ENCODE measurements around the gene PRR33.
"Not testable (repeated sequence)": the region's sequence is repeated elsewhere in the genome, so short reads cannot be mapped to it uniquely, and the experiment has no call there.

The PRR33 gene

DNA sequence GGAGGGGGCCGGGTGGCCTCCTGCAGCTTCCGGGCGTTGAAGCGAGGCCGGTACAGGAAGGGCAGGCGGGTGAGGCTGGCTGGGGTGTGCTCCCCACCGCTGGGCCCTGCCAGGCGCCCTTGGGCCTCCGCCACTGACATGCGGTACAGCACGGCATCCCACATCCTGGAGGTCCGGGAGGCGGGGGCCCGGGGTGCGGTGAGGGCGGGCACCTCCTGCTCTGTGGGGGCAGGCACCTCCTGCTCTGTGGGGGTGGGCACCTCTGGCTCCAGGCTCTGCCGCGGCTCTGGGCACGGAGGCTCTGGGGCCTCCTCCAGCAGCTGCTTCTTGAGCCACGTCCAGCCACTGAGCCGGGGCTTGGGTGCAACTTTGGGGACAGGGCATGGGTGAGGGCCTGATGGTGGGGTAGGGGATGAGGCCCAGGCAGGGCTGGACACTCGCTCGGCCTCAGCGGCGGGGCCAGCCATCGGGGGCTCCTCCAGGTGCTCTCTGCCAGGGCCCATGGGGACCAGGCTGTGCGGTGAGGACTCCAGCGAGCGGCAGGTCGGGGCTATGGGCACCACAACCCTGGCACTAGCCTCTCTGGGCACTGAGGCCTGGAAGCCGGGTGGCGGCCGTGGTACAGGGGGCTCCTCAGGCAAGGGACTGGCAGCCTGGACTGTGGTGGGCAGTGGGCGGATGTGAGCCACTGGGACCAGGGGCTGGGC, 2.3 kb downstream of the PRR33 start:
- TF ChIP-seq, protein P1, sequence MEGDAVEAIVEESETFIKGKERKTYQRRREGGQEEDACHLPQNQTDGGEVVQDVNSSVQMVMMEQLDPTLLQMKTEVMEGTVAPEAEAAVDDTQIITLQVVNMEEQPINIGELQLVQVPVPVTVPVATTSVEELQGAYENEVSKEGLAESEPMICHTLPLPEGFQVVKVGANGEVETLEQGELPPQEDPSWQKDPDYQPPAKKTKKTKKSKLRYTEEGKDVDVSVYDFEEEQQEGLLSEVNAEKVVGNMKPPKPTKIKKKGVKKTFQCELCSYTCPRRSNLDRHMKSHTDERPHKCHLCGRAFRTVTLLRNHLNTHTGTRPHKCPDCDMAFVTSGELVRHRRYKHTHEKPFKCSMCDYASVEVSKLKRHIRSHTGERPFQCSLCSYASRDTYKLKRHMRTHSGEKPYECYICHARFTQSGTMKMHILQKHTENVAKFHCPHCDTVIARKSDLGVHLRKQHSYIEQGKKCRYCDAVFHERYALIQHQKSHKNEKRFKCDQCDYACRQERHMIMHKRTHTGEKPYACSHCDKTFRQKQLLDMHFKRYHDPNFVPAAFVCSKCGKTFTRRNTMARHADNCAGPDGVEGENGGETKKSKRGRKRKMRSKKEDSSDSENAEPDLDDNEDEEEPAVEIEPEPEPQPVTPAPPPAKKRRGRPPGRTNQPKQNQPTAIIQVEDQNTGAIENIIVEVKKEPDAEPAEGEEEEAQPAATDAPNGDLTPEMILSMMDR (IDR thresholded peaks at IDR 0.05; ENCODE audit: low read depth, low read length), result no peak
- DNase-seq (ENCODE audit: extremely low read depth, low read depth), result no peak

DNA sequence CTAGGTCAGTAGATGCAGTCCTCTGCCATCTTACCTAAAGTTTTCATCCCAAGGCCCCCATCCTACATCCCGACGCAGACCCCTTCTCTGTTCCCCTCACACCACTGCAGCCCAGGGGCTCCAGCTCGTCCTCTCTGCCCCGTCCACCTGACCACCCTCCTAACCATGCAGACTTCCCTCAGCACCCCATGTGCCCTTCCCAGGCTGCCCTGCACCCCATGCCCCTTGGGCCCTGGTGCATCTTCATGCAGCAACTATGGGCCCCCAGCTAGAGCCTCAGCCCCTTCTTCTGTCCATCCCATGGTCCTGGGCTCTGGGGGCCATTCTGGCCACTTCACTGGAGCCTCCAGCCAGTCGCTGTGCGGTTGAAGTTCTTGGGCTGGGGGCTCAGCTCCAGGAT, 2.9 kb downstream of the PRR33 start:
- TF ChIP-seq, protein P1 (IDR thresholded peaks at IDR 0.05; ENCODE audit: low read depth, low read length), result no peak
- DNase-seq (ENCODE audit: extremely low read depth, low read depth), result no peak

DNA sequence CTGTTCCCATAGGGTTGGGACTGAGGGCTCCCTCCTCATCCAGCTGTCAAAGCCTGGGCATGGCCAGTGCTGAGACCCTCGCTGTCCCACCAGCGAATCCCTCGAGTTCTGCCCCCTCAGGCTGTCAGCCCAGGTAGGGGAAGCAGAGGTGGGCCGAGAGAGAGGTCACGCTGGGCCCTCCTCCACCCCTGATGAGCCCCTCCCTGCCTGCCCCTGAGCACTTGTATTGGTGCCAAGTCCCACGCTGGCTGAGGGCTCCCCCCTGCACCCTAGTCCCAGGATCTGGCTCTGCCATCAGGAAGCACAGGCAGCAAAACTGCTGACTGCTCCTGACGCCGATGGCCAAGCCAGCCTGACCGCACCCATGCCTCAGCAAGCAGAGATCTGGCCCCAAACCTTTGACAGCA, 3.3 kb downstream of the PRR33 start:
- DNase-seq (ENCODE audit: extremely low read depth, low read depth), result no peak

DNA sequence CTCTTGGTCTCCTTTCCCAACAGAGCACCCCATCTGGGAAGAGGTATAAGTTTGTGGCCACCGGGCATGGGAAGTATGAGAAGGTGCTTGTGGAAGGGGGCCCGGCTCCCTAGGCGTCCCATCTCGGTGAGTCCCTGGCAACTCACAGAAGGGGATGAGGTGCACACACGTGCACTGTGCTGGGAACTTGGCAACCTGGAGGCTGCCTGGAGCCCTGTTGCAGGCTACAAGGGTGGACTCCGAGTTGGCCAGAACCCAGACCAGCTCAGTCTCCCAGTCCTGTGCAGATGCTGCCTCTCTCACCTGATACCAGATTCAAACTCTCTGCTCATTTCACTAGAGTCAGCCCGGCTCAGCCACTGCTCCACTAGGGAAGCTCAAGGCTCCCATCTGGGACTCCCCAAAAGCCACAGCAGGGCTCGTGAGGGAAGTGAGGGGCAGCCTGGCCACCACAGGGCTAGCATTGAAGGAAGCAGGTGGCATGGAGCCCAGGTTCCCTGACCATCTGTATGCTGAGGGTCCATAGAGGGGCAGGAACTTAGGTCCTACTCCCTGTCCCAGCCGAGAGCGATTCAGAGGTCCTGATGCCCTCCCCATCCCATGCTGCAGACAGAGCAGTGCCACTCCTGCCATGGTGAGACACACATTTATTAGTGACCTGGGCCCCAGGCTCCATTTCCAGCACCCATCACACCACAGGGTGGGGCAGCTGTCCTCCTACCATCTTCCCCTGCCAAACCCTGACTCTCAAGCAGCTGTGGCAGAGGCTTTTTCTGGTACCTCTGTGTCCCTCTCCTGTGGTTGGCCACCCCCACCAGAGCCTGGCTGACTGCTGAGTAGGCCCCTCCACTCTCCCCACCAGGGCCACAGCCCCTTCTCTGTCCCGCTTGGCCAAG, 4.0 kb downstream of the PRR33 start:
- TF ChIP-seq, protein P1 (IDR thresholded peaks at IDR 0.05; ENCODE audit: low read depth, low read length), result no peak
- DNase-seq (ENCODE audit: extremely low read depth, low read depth), result no peak

More for the DNA sequence above, 3.3 kb downstream of the PRR33 start:
- TF ChIP-seq, protein P1 (IDR thresholded peaks at IDR 0.05; ENCODE audit: low read depth, low read length), result no peak

DNA sequence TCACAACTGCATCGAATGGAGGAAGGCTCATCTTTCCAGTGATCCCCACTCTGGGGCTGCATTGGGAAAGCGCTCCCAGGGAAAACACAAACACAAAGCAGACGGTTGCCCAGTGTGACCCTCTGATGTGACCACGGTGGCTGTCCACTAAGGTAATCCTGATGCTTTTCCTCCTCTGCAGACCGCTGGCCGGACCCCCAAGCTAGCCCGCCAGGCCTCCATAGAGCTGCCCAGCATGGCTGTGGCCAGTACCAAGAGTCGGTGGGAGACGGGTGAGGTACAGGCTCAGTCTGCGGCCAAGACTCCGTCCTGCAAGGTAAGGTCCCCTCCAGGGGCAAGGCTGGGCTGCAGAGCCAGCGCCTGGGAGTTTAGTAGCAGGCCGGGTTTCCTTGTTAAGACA, 5.1 kb downstream of the PRR33 start:
- DNase-seq (ENCODE audit: extremely low read depth, low read depth), result not testable (repeated sequence)

DNA sequence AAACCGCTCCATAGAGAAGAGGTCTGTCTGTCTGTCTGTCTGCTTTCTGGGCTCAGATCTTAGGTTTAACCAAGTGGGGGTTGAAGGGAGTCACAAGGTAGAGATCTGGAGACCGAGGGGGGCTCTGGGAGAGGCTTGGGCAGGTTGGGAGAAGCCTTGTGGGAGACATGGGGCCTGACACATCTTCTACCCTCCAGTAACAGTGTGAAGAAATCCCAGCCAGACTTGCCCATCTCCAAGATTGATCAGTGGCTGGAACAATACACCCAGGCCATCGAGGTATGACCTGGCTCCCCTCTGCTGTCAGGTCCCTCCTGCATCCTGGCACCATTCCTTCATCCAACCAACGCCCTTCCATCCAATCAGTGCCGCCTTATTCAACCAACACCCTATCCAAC, 7.4 kb downstream of the PRR33 start:
- DNase-seq (ENCODE audit: extremely low read depth, low read depth), result no peak
- TF ChIP-seq, protein P1 (IDR thresholded peaks at IDR 0.05; ENCODE audit: low read depth, low read length), result no peak

DNA sequence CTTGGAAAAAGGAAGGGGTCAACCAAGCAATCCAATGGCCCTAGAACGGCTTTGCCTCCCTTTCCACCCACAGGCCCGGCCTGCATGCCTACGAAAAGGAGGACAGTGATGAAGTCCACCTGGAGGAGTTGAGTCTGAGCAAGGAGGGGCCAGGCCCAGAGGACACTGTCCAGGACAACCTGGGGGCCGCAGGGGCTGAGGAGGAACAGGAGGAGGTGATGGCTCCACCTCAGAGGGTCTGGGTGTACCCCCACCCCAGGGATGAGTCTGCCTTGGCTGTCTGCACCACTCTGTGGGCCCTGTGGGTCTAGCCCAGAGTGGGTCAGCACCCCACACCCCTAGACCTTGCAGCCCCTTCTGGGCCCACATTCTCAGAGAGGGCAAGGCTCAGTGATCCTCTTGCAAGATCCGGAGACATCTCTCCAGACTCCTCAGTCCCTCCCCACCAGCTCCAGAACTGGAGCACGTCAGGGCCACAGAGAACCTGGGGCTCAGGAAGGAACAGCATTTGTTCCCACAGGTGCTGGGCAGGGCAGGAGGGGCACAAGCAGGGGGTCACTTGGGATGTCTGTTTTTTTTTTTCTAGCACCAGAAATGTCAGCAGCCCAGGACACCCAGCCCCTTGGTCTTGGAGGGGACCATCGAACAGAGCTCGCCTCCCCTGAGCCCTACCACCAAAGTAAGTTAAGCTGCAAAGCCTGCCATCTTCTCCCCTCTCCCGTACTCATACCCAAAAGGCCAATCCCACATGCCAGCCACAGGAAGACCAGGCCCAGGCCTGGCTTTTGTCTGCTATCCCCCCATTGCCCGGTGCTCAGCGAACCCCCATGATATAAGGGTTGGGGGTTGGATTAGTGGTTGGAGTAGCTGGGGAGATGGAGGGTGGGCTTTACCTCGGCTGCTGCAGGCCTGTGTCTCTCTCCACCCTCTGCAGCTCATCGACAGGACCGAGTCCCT, 8.1 kb downstream of the PRR33 start:
- DNase-seq (ENCODE audit: extremely low read depth, low read depth), result no peak
- TF ChIP-seq, protein P1 (IDR thresholded peaks at IDR 0.05; ENCODE audit: low read depth, low read length), result no peak

Measured in AG09319 (cell line).